Medulla oblongata (tissue), 1 donor: ENCODE results near the gene AVPR1A.

Experiments used
- DNase-seq: peaks from one replicate; pipeline ENCODE4 v3.0.0-alpha.2; 2015; ENCODE audit errors: extremely low spot score

Gene AVPR1A

DNA sequence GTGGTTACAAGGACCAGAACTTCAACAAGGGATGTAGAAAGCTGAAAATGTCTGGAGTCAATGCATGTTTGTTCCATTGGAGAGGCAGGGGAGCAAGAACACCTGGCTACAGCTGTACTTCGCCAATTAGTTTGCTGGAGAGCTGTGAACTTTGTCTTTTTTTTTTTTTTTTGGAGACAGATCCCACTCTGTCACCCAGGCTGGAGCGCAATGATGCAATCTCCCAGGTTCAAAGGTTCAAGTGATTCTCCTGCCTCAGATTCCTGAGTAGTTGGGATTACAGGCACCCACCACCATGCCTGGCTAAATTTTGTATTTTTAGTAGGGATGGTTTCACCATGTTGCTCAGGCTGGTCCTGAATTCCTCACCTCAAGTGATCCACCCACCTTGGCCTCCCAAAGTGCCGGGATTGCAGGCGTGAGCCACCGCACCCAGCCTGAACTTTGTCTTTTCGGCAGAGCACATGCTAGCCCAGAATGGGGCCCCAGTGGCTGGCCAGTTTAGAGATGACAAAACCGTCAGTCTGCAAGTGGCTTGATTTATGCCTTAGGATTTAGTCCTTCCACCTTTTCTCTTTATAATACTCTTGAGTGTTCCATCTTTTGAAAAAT is 55.5 kb downstream of the AVPR1A start:
- no peak for DNase-seq

DNA sequence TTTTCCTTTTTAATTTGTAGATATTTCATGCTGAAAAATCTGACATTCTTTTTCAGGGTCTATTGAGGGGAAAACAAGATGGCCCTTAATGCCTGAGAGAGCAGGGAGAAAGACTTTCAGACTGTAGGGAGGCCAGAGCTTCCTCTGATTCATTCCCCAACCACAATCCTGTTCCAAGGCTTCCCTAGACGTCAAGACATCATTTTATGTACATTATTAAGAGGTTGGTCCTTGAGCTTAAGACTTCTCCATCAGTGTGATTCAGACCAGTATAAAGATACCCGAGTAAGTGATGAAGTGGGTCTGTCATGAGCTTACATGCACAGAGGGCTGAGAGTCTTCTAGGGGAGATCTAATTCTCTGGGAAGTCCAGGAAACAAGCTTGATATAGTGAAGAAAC is 57.3 kb downstream of the AVPR1A start:
- no peak for DNase-seq

DNA sequence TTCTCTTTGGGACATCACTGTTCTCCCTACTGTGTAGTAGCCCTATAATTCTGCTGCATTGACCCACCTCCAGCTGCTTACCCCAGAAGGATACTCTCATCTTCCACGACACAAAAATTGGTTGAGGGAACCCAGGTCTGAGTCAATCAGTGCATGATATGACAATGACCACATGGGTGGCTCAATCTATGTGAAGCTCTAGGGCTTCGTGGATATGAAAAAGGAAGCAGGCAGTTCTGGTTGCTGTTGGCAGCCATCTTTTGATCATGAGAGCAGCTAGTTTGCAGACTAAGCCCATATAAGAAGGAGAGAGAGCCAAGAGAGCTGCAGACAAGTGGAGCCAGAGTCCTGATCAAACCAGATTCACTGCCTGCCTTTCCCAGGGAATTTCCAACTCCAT is 57.9 kb downstream of the AVPR1A start:
- DNase-seq: no peak
